Measurements from ENCODE around the gene MAK.

DNA sequence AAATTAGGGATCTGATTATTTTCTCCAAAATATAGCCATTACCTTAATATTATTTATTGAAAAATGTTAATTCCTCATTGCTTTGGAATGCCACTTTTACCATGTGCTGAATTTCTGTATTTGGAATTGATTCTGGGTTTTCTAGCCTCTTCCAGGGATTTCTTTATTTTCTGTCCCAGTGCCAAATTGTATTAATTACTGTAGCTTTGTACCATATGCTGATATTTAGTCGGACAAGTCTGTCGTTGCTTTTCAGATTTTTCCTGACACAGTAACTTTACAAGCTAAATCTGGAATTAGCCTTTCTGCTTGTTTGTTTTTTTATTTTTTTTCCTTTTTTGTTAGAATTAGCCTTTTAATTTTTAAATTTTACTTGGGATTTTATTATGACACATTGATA lies 101.6 kb downstream of the MAK start:
- TF ChIP-seq, protein P1, sequence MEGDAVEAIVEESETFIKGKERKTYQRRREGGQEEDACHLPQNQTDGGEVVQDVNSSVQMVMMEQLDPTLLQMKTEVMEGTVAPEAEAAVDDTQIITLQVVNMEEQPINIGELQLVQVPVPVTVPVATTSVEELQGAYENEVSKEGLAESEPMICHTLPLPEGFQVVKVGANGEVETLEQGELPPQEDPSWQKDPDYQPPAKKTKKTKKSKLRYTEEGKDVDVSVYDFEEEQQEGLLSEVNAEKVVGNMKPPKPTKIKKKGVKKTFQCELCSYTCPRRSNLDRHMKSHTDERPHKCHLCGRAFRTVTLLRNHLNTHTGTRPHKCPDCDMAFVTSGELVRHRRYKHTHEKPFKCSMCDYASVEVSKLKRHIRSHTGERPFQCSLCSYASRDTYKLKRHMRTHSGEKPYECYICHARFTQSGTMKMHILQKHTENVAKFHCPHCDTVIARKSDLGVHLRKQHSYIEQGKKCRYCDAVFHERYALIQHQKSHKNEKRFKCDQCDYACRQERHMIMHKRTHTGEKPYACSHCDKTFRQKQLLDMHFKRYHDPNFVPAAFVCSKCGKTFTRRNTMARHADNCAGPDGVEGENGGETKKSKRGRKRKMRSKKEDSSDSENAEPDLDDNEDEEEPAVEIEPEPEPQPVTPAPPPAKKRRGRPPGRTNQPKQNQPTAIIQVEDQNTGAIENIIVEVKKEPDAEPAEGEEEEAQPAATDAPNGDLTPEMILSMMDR (IDR thresholded peaks at IDR 0.05), result no peak
- no peak for TF ChIP-seq POLR2A (IDR thresholded peaks at IDR 0.05)

All from testis (tissue), 2 donors.